HepG2 (cell line): ENCODE measurements around the gene ANAPC10. TPM values are rescaled to one million over a fixed set of nuclear protein-coding genes. Genes with fewer than 3 reads are reported as not detected.
A peak's percentile ranks its signal among the peaks of the same experiment; 100 is the strongest.

ENCODE experiments used
- ASH2L ChIP-seq: fragments of 300-600, 200-600 bp; sonication (generic); IDR thresholded peaks from 2 replicates; pipeline ENCODE4 v1.7.0; 2017; ENCODE audit warnings: low read depth, mild to moderate bottlenecking, moderate library complexity, mixed read lengths, low read length; ENCODE audit not compliant: insufficient read length
- ATF2 ChIP-seq: sonication (generic); formaldehyde crosslinking; IDR thresholded peaks from 2 replicates; pipeline ENCODE4 v1.4.0; 2020; ENCODE audit warnings: missing genetic modification reagents
- HES4 ChIP-seq: sonication (generic); formaldehyde crosslinking; IDR thresholded peaks from 2 replicates; pipeline ENCODE4 v1.9.0; 2021; ENCODE audit warnings: mild to moderate bottlenecking, missing genetic modification reagents, borderline replicate concordance
- IKZF1 ChIP-seq: fragments of 450-650 bp; IDR thresholded peaks from 2 replicates; pipeline ENCODE4 v1.7.1; 2016
- IRX3 ChIP-seq: sonication (generic); formaldehyde crosslinking; IDR thresholded peaks from 2 replicates; pipeline ENCODE4 v1.8.1; 2023; ENCODE audit warnings: mild to moderate bottlenecking, low read depth, missing genetic modification reagents, borderline replicate concordance
- JARID2 ChIP-seq: sonication (generic); formaldehyde crosslinking; IDR thresholded peaks from 2 replicates; pipeline ENCODE4 v1.8.1; 2023; ENCODE audit warnings: missing genetic modification reagents, inconsistent platforms; ENCODE audit not compliant: insufficient replicate concordance
- KDM5B ChIP-seq: sonication (generic); formaldehyde crosslinking; IDR thresholded peaks from 2 replicates; pipeline ENCODE4 v1.4.0; 2020; ENCODE audit warnings: missing genetic modification reagents, mild to moderate bottlenecking, borderline replicate concordance
- PRDM15 ChIP-seq: sonication (generic); formaldehyde crosslinking; IDR thresholded peaks from 2 replicates; pipeline ENCODE4 v1.4.0; 2020; ENCODE audit warnings: missing genetic modification reagents
- SAFB2 ChIP-seq: sonication (generic); formaldehyde crosslinking; IDR thresholded peaks from 2 replicates; pipeline ENCODE4 v1.5.1; 2020; ENCODE audit warnings: missing genetic modification reagents, low read depth, mild to moderate bottlenecking, borderline replicate concordance
- ZNF160 ChIP-seq: sonication (generic); formaldehyde crosslinking; IDR thresholded peaks from 2 replicates; pipeline ENCODE4 v1.8.0; 2022; ENCODE audit warnings: mild to moderate bottlenecking, inconsistent platforms, missing genetic modification reagents
- ZNF18 ChIP-seq: sonication (generic); formaldehyde crosslinking; IDR thresholded peaks from 2 replicates; pipeline ENCODE4 v1.8.0; 2022; ENCODE audit warnings: mild to moderate bottlenecking, missing genetic modification reagents; ENCODE audit not compliant: insufficient replicate concordance
- ZNF503 ChIP-seq: sonication (generic); formaldehyde crosslinking; IDR thresholded peaks from 2 replicates; pipeline ENCODE4 v1.4.0; 2020; ENCODE audit warnings: missing genetic modification reagents
- ZNF672 ChIP-seq: sonication (generic); formaldehyde crosslinking; IDR thresholded peaks from 2 replicates; pipeline ENCODE4 v1.8.1; 2022; ENCODE audit warnings: missing genetic modification reagents
- polyA plus RNA-seq, 8 experiments: library from polyadenylated mRNA; depleted of rRNA in 3 of 8; stranded (reverse) in 7 of 8; unstranded in 1 of 8; fragments of >200 nt; fragmentation: Illumina TruSeq in 4 of 8; extraction: Trizol in 4 of 8; gene quantifications; 2 replicates each; pipeline versions ENCODE4 v1.2.1 to v1.2.3, GENCODE V29; 2011 to 2016; ENCODE audit warnings: low read depth in 4 of 8, missing spikeins in 1 of 8, mixed read lengths in 1 of 8; ENCODE audit not compliant: insufficient read depth in 1 of 8
- total RNA-seq, 5 experiments: library from RNA; depleted of rRNA; stranded (reverse); fragments of >200 nt; fragmentation: Illumina TruSeq; extraction: Trizol; gene quantifications; 2 replicates each; pipeline ENCODE4 v1.2.3, GENCODE V29; 2016; ENCODE audit warnings: low read depth in 1 of 5
- TF ChIP-seq, protein P1 (sequence below): sonication (generic); formaldehyde crosslinking; IDR thresholded peaks from 2 replicates; pipeline ENCODE4 v1.4.0; 2020; ENCODE audit warnings: low read depth, missing genetic modification reagents

The ANAPC10 gene
- total and polyA plus RNA-seq, 2 of the 13 experiments (the other 11 are each of a cell fraction or from before 2014, with no cell fraction given), result 21.9 to 32.7 TPM

GRCh38 chr4:145097821-145098674 lies at the start of gene ANAPC10, which contains the start of gene ABCE1 (continued):
- TF ChIP-seq ZNF672 (CRISPR knock-in tag) (no peak; the same call in 1 of the 2 replicates), ZNF503 (CRISPR knock-in tag) (no peak), ASH2L (peak; percentile 99), SAFB2 (no peak; the same call in 1 of the 2 replicates), HES4 (CRISPR knock-in tag) (peak; percentile 81), JARID2 (no peak), KDM5B (CRISPR knock-in tag) (peak; percentile 97), ATF2 (CRISPR knock-in tag) (peak; percentile 91), PRDM15 (CRISPR knock-in tag) (peak; percentile 52), ZNF18 (no peak), IRX3 (no peak), ZNF160 (CRISPR knock-in tag) (peak; percentile 58; the same call in 1 of the 2 replicates), IKZF1 (no peak)
- TF ChIP-seq, protein P1, sequence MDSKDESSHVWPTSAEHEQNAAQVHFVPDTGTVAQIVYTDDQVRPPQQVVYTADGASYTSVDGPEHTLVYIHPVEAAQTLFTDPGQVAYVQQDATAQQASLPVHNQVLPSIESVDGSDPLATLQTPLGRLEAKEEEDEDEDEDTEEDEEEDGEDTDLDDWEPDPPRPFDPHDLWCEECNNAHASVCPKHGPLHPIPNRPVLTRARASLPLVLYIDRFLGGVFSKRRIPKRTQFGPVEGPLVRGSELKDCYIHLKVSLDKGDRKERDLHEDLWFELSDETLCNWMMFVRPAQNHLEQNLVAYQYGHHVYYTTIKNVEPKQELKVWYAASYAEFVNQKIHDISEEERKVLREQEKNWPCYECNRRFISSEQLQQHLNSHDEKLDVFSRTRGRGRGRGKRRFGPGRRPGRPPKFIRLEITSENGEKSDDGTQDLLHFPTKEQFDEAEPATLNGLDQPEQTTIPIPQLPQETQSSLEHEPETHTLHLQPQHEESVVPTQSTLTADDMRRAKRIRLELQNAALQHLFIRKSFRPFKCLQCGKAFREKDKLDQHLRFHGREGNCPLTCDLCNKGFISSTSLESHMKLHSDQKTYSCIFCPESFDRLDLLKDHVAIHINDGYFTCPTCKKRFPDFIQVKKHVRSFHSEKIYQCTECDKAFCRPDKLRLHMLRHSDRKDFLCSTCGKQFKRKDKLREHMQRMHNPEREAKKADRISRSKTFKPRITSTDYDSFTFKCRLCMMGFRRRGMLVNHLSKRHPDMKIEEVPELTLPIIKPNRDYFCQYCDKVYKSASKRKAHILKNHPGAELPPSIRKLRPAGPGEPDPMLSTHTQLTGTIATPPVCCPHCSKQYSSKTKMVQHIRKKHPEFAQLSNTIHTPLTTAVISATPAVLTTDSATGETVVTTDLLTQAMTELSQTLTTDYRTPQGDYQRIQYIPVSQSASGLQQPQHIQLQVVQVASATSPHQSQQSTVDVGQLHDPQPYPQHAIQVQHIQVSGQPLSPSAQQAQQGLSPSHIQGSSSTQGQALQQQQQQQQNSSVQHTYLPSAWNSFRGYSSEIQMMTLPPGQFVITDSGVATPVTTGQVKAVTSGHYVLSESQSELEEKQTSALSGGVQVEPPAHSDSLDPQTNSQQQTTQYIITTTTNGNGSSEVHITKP (CRISPR knock-in tag), result peak; percentile 17; the same call in 1 of the 2 replicates
